ENCODE results near the gene USP51. TPM values are rescaled to one million over a fixed set of nuclear protein-coding genes. Genes with fewer than 3 reads are reported as not detected.

USP51 gene
- polyA plus RNA-seq, 1 donor (not counting 4 experiments of a cell fraction or from before 2014, with no cell fraction given), result 0.28 TPM

DNA sequence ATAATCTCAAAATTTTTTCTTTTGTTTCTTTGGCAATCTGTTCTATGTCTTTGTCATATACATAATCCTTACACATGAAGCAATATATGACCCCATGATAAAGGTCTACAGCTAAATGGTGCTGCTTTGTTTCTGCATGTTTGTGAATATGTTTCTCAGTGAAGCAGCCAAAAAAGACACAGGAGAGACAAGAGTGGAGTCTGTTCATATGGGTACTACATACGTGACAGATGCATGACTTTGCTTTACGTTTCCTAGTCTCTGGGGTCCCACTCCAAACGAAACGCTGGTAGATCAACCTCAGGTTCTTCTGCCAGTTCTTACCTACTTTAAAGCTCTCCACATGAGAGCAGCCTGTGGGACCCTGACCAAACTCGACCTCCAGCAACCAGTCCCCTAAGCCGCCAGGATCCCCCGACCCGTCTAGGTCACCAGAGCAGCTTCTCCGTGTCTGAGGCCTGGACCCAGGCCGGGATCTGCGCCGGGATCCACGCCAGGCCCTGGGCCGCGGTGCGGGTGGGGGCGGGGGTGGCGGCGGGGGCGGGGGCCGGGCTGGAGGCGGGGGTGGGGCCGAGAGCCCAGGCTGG is 1.5 kb downstream of the USP51 start:
- H3K36me3 ChIP-seq (ENCODE audit: control insufficient read depth in 2 of 2, extremely low read depth in 1 of 2, insufficient read depth in 2 of 2, low read length in 2 of 2), result no peaks in the 10 kb centered on the region
- peaks cover 7% of the 10 kb centered on the region for H3K4me1 ChIP-seq (ENCODE audit: control insufficient read depth, extremely low read depth, insufficient read depth, low read length)
- peak overlapping the region; percentile 4 for H2AFZ ChIP-seq (ENCODE audit: control insufficient read depth, low read length)
- no peaks in the 10 kb centered on the region for H3K9me1 ChIP-seq (ENCODE audit: control insufficient read depth, extremely low read depth, insufficient read depth, low read length)
- no peaks in the 10 kb centered on the region for H3K9me3 ChIP-seq (ENCODE audit: control insufficient read depth, low read depth, low read length)
- H3K4me3 ChIP-seq (ENCODE audit: control insufficient read depth in 2 of 3, extremely low read depth in 1 of 3, insufficient read depth in 2 of 3, low read depth in 1 of 3, low read length in 3 of 3), result peak overlapping the region in 1 of 3 experiments; percentile 37
- no peak overlapping the region for H3K27ac ChIP-seq (ENCODE audit: control insufficient read depth, insufficient read depth, low read length)
- no peaks in the 10 kb centered on the region for H3K27me3 ChIP-seq (ENCODE audit: control insufficient read depth, extremely low read depth, insufficient read depth, low read length)
- DNase-seq (ENCODE audit: low read depth, low spot score), result no peak
- dilution Hi-C loops (cut with MboI; ENCODE audit: extremely low pct_ligation_motif_present, low sequenced_read_pairs), result no loop called here
- no peak overlapping the region for H3K4me2 ChIP-seq (ENCODE audit: control insufficient read depth, extremely low read depth, insufficient read depth, low read depth, low read length)
- no peaks in the 10 kb centered on the region for H3K79me2 ChIP-seq (ENCODE audit: control insufficient read depth, insufficient read depth, low read length)
- no peak for FAIRE-seq
- H4K20me1 ChIP-seq (ENCODE audit: control insufficient read depth, extremely low read depth, insufficient read depth, low read length), result no peaks in the 10 kb centered on the region
- H3K9ac ChIP-seq (ENCODE audit: control insufficient read depth, extremely low read depth, insufficient read depth, low read length), result no peak overlapping the region
- TF ChIP-seq EZH2 (IDR thresholded peaks at IDR 0.05; ENCODE audit: low read length), result no peak
- TF ChIP-seq, protein P1, sequence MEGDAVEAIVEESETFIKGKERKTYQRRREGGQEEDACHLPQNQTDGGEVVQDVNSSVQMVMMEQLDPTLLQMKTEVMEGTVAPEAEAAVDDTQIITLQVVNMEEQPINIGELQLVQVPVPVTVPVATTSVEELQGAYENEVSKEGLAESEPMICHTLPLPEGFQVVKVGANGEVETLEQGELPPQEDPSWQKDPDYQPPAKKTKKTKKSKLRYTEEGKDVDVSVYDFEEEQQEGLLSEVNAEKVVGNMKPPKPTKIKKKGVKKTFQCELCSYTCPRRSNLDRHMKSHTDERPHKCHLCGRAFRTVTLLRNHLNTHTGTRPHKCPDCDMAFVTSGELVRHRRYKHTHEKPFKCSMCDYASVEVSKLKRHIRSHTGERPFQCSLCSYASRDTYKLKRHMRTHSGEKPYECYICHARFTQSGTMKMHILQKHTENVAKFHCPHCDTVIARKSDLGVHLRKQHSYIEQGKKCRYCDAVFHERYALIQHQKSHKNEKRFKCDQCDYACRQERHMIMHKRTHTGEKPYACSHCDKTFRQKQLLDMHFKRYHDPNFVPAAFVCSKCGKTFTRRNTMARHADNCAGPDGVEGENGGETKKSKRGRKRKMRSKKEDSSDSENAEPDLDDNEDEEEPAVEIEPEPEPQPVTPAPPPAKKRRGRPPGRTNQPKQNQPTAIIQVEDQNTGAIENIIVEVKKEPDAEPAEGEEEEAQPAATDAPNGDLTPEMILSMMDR (optimal IDR thresholded peaks at IDR 0.05 in 1 of 3, IDR thresholded peaks at IDR 0.05 in 1 of 3, conservative IDR thresholded peaks at IDR 0.05 in 1 of 3; ENCODE audit: extremely low read depth in 1 of 3, insufficient read depth in 2 of 3, low read length in 3 of 3), result no peak

DNA sequence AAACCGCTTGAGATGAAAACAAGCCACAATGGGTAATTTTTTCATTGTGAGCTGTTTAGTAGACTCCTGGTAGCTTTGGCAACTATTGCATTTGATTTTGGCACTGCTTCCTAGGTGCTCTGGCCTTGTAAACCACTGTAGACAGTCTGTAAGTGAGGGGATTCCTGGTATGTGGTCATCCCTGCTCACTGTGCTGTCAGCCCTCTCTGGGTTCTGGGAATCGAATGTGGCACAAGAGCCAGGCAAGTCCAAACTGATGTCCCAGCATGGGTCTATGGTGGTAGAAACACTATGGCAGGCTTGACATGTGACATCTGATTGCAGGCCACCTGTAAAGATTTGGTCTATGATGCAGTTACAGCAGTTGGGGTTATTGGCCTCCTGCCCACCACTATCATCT is 2.5 kb downstream of the USP51 start:
- Histone ChIP-seq H3K4me2 (ENCODE audit: control insufficient read depth, extremely low read depth, insufficient read depth, low read depth, low read length) (no peak overlapping the region), H3K36me3 (ENCODE audit: control insufficient read depth in 2 of 2, extremely low read depth in 1 of 2, insufficient read depth in 2 of 2, low read length in 2 of 2) (no peaks in the 10 kb centered on the region), H2AFZ (ENCODE audit: control insufficient read depth, low read length) (no peak overlapping the region), H3K27ac (ENCODE audit: control insufficient read depth, insufficient read depth, low read length) (no peak overlapping the region), H3K9me1 (ENCODE audit: control insufficient read depth, extremely low read depth, insufficient read depth, low read length) (no peaks in the 10 kb centered on the region), H3K4me3 (ENCODE audit: control insufficient read depth in 2 of 3, extremely low read depth in 1 of 3, insufficient read depth in 2 of 3, low read depth in 1 of 3, low read length in 3 of 3) (no peak overlapping the region), H3K79me2 (ENCODE audit: control insufficient read depth, insufficient read depth, low read length) (no peaks in the 10 kb centered on the region), H4K20me1 (ENCODE audit: control insufficient read depth, extremely low read depth, insufficient read depth, low read length) (no peaks in the 10 kb centered on the region), H3K27me3 (ENCODE audit: control insufficient read depth, extremely low read depth, insufficient read depth, low read length) (no peaks in the 10 kb centered on the region), H3K9me3 (ENCODE audit: control insufficient read depth, low read depth, low read length) (no peaks in the 10 kb centered on the region), H3K4me1 (ENCODE audit: control insufficient read depth, extremely low read depth, insufficient read depth, low read length) (peaks cover 7% of the 10 kb centered on the region), H3K9ac (ENCODE audit: control insufficient read depth, extremely low read depth, insufficient read depth, low read length) (no peak overlapping the region)
- FAIRE-seq, result no peak
- DNase-seq (ENCODE audit: low read depth, low spot score), result no peak
- TF ChIP-seq, protein P1 (optimal IDR thresholded peaks at IDR 0.05 in 1 of 3, IDR thresholded peaks at IDR 0.05 in 1 of 3, conservative IDR thresholded peaks at IDR 0.05 in 1 of 3; ENCODE audit: extremely low read depth in 1 of 3, insufficient read depth in 2 of 3, low read length in 3 of 3), result no peak
- TF ChIP-seq EZH2 (IDR thresholded peaks at IDR 0.05; ENCODE audit: low read length), result no peak
- dilution Hi-C loops (cut with MboI; ENCODE audit: extremely low pct_ligation_motif_present, low sequenced_read_pairs), result no loop called here

All from keratinocyte (primary cell).